IPS DF 19.7 (cell line): ENCODE measurements around the gene HRCT1.

ENCODE experiments used
- DNase-seq: peaks from one replicate; pipeline ENCODE4 v3.0.0-alpha.2; 2013; ENCODE audit warnings: low read depth, low spot score

HRCT1 gene

DNA sequence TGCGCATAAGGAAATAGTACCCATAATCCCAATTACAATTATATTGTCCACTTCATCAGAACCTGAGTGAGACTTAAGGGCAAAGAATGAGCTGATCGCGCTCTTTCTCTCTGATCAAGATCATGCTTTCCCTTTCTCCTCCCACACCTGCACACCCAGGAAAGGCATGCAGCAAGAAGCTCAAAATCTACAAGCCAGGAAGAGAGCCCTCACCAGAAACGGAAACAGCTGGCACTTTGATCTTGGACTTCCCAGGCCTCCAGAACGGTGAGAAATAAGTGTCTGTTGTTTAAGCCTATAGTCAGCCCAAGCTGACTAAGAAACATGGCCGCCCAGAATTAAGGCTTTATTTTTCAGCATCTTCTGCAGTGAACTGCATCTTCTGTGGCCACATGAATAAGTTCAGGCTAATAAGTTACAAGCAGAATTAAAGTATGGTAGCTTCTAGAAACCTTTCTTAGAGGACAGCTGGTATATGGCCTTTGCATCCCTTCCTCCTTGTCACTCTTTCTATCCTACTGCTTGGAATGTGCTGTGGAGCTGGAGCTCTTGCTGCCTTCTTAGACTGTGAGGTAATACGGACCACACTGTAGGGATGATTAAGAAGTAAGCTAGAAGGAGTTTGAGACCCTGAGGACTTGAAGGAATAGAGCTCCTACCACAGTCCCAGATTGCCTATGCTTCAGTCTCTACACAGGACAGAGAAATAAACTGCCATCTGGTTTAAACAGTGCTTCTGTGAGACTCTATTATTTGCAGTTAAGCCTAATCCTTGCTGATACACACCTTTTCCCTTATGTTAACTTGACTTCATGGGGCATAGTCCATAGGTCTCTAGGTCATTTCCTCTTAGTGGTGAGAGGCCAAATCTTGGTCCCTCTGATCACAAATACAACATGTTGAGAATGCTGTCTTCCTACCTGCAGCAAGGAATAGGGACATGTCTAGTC lies 34.7 kb downstream of the HRCT1 start:
- no peak for DNase-seq

DNA sequence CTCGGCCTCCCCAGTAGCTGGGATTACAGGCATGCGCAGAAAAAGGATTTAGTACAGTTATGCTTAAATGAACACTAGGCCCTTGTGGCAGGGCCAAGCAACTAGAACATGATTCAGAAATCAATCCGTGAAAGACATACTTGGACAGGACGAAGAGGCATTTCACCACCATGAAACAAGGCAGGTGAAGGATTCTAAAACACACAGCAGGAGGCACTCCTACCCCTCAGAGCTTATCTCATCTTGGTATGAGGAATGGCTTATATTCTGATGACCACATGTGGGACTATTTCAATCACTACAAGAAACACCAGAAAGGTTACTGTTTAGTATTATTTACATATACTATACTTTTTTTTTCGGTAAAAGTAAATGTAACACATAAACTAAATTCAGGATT lies 36.3 kb downstream of the HRCT1 start:
- DNase-seq, result no peak

DNA sequence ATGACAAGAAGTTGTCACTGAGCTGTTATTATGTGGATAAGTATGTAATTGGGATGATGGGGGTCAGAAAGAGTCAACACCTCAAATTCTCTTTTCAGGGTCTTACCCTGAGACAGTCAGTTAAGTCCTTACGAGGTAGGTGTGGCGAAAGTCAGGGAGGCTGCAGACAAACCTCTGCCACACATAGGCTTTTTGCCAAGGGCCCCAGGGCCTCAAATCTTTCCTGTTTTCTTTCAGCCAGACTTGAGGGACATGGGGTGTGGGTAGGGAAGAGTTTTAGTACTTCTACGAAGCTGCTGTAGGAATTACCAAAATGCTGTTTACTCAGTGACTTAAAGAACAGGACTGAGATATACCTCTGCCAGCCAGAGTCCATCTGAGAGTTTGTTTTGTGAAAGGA lies 38.2 kb downstream of the HRCT1 start:
- DNase-seq, result no peak

DNA sequence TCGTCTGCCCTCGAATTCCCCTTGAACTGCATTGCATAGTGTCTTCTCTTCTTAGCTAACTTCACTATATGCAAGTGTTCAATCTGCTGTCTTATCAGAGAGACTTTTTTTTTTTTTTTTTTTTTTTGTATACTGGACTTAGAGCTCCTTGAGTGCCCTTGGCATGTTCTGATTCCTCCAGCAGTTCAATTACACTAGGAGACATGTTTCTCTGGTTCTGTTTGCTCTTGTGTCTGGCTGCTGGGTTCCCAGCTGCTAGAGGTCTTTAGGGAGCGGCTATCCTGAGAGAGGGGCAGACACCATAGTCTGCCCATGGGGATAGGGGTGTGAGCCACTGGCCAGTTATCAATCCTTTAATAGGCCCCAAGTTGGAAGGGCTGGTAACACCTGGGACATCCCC lies 38.8 kb downstream of the HRCT1 start:
- DNase-seq, result no peak

DNA sequence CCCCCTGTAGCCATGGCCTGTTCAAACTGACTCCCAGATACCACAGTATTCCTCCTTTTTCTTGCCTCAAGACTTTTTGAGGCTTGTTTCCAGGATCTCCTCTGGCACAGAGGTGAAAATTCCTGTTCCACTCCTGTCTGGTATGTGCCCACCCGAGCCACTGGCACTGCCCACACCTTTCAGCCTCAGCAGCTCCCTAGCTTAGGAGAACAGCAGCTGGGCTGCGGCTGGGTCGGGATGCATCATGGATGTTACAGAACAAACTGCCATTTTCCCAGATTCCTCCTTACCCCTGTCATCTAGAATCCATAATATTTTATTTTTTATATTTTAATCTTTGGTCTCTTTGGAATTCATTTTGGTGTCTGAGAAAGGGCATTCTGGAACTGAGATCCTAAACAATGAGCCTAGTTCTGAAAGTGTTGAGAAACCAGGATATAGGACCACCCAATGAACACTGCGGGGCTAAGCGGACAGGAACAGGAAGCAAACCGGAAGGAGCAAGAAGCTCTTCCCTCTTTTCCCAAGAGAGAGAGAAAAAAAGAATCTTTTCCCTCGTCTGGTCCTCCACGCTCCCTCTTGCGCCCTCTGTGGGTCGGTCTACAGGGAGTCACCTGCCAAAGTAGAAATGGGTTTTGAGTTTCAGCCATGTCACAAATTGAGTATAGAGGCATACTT lies 39.5 kb downstream of the HRCT1 start:
- peak; percentile 47 for DNase-seq

DNA sequence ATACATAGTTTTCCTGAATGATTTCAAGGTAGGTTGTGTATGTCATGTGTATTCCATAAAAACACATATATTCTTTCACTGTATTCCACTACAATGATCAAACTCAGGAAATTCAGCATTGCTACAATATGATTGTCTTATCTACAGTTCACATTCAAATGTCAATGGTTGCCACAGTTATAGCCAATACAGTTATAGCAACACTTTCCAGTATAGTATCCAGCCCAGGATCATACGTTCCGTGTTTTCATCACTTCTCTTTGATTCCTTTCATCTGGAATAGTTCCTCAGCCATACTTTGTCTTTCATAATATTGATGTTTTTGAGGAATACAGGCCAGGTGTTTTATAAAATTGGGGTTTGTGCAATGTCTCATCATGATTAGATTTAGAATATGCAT lies 42.4 kb downstream of the HRCT1 start:
- DNase-seq, result no peak

DNA sequence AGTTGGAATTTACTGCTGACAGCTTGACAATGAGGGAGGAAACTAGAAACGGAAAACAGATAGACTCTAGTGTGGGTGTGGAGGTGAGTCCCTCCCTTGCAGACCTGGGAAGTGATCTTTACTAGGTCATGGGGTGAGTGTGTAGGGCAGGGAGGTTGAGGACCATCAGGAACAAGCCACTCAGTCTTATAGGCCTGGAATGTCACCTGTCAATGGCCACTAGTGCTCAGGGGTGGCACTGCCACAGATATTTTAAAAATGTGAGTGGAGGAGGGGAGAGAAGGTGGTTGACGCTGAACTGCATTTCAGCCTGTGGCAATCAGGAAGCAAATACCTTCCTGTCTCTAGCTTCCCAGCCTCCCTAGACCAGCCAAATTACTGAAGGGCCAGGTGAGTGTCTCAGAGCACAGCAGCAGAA lies 42.9 kb downstream of the HRCT1 start:
- no peak for DNase-seq

DNA sequence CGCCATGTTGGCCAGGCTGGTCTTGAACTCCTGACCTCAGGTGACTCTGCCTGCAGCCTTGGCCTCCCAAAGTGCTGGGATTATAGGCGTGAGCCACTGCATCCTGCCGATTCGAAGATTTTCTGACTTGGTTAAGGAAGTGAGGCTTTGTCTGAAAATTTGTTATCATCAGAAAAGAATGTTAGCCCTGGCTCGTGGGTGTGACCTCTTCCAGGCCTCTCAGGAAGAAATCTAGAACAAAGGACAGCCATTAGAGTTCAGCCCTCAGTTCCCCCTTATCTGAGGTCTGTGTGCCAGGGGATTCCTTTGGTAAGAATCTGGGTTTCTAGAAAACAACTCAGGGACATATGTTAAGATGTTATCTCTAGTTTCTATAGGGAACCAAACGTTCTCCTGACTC lies 45.7 kb downstream of the HRCT1 start:
- no peak for DNase-seq

DNA sequence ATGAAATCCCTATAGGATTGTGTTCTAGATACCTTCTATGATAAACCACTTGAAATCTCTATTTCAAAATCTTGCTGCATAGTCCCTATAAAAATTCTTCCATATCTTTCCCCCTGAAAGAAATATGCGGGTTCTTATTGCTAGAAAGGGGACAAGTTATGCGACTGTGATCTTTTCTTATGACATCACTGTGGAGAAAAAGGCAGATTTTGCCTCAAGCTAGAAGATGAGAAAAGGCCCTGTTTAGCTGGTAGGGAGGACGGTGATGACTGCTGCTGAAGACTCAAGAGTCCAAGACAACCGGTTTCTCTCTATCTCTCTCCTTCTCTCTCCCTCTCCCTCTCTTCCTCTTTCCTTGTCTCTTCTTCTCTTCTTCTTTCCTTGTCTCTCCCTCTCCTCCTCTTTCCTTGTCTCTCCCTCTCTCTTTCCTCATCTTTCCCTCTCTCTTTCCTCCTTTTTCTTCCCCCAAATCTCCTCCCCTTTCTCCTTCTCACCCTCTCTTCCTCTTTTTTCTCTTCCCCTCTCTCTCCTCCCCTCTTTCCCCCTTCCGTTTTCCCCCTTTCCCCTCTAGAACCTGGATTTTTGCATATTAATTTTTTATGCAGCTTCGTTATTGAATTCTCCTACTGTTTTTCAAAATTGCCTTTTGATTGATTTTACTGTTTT lies 46.7 kb downstream of the HRCT1 start:
- DNase-seq, result no peak

DNA sequence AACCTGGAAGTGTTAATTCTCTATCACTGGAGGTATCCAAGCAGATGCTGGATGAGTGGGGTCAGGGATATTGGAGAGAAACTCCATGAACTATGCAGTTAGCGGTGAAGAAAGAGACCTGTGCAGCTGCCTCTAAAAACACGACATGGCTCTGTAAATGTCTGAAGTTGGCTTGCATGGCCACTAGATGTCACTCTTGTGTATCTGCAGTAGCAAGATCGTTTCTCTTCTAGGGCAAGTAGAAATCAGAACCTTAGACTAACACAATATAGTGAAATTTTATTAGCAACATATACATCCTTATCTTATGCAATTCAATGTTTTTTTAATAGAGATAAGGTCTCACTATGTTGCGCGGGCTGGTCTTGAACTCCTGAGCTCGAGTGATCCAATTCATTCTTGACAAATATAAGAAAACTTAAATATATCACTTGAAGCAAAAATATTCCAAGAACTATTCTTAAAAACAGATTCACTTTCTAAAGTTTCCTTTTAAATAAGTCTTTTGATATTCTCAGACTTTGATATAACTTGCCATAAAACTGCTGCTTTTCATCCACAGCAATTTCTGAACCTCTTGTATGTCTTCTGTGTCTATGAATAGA lies 49.0 kb downstream of the HRCT1 start:
- no peak for DNase-seq

DNA sequence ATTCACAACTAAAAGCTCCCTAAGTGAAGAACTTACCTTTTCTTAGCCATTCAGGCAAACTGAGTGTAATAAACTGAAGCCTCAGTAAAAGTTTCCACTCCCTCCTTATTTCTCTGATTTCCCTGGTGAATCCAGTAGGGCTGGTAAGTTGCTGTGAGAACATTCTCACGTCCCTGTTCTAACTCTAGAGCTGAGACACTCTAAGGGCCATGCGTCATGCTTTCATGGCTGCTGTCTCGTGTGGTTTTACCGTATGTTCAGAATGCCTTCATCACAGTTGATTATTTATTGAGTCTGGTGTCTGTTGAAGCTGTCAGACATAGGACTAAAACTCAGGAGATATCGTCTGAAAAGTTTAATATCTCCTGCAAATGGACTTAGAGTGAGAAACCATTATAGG lies 50.6 kb downstream of the HRCT1 start:
- no peak for DNase-seq
